Measurements from ENCODE around the gene TMEM132C. TPM values are rescaled to one million over a fixed set of nuclear protein-coding genes. Genes with fewer than 3 reads are reported as not detected.
"Not testable (repeated sequence)": the region's sequence is repeated elsewhere in the genome, so short reads cannot be mapped to it uniquely, and the experiment has no call there.

Gene TMEM132C
- total RNA-seq, 2 donors from 2014 or later = 11.1 to 12.8 TPM

GRCh38 chr12:128449146-128449894, 182.3 kb downstream of the TMEM132C start:
- ATAC-seq = no peak

GRCh38 chr12:128450810-128451209, 183.8 kb downstream of the TMEM132C start:
- DNase-seq (no peak), ATAC-seq (no peak)
- intact Hi-C loops (cut with DNase I) = no loop called here

More at GRCh38 chr12:128449146-128449894, 182.3 kb downstream of the TMEM132C start:
- intact Hi-C loops (cut with DNase I) = no loop called here
- no peak for DNase-seq

- DNase-seq (no peak), ATAC-seq (no peak)
- intact Hi-C loops (cut with DNase I) = no loop called here
Measured at GRCh38 chr12:128455851-128456250, 188.9 kb downstream of the TMEM132C start.

- intact Hi-C loops (cut with DNase I) = no loop called here
- DNase-seq (no peak), ATAC-seq (no peak)
Measured at GRCh38 chr12:128456922-128457321, 190.0 kb downstream of the TMEM132C start.

GRCh38 chr12:128458301-128458974, 191.5 kb downstream of the TMEM132C start:
- DNase-seq (no peak), ATAC-seq (no peak)
- intact Hi-C loops (cut with DNase I) = no loop called here

GRCh38 chr12:128459067-128459466, 192.1 kb downstream of the TMEM132C start:
- DNase-seq (no peak), ATAC-seq (no peak)
- intact Hi-C loops (cut with DNase I) = no loop called here

- DNase-seq = no peak
- ATAC-seq = no peak
- intact Hi-C loops (cut with DNase I) = no loop called here
Measured at GRCh38 chr12:128463881-128464280, 196.9 kb downstream of the TMEM132C start.

GRCh38 chr12:128467882-128468281, 200.9 kb downstream of the TMEM132C start:
- DNase-seq (no peak), ATAC-seq (no peak)
- intact Hi-C loops (cut with DNase I) = no loop called here

GRCh38 chr12:128468926-128469325, 202.0 kb downstream of the TMEM132C start:
- DNase-seq = no peak
- intact Hi-C loops (cut with DNase I) = no loop called here
- no peak for ATAC-seq

GRCh38 chr12:128471491-128471890, 204.5 kb downstream of the TMEM132C start:
- no peak for ATAC-seq
- no peak for DNase-seq
- intact Hi-C loops (cut with DNase I) = no loop called here

- ATAC-seq (no peak), DNase-seq (no peak)
- intact Hi-C loops (cut with DNase I) = no loop called here
Measured at GRCh38 chr12:128474916-128475315, 207.9 kb downstream of the TMEM132C start.

GRCh38 chr12:128476266-128476665, 209.3 kb downstream of the TMEM132C start:
- ATAC-seq (no peak), DNase-seq (no peak)
- intact Hi-C loops (cut with DNase I) = no loop called here

GRCh38 chr12:128483526-128484255, 216.7 kb downstream of the TMEM132C start:
- intact Hi-C loops (cut with DNase I) = no loop called here
- DNase-seq = no peak
- no peak for ATAC-seq

GRCh38 chr12:128497376-128497775, 230.4 kb downstream of the TMEM132C start:
- DNase-seq; intact Hi-C loops (cut with DNase I); ATAC-seq: not testable (repeated sequence)

GRCh38 chr12:128507470-128507869, 240.5 kb downstream of the TMEM132C start:
- DNase-seq (no peak), ATAC-seq (no peak)
- intact Hi-C loops (cut with DNase I) = no loop called here

GRCh38 chr12:128509170-128509569, 242.2 kb downstream of the TMEM132C start:
- ATAC-seq (no peak), DNase-seq (no peak)
- intact Hi-C loops (cut with DNase I) = no loop called here

- intact Hi-C loops (cut with DNase I) = no loop called here
- no peak for ATAC-seq
- no peak for DNase-seq
Measured at GRCh38 chr12:128510511-128510910, 243.5 kb downstream of the TMEM132C start.

GRCh38 chr12:128513331-128513730, 246.4 kb downstream of the TMEM132C start:
- intact Hi-C loops (cut with DNase I) = no loop called here
- no peak for DNase-seq
- ATAC-seq = no peak

GRCh38 chr12:128513831-128514230, 246.9 kb downstream of the TMEM132C start:
- DNase-seq (no peak), ATAC-seq (peak in 1 of 2 donors; percentile 19)
- intact Hi-C loops (cut with DNase I) = no loop called here

- intact Hi-C loops (cut with DNase I) = no loop called here
- no peak for ATAC-seq
- DNase-seq = no peak
Measured at GRCh38 chr12:128518644-128519043, 251.7 kb downstream of the TMEM132C start.
